ENCODE results near the gene CHRFAM7A.
"Not testable (repeated sequence)": the region's sequence is repeated elsewhere in the genome, so short reads cannot be mapped to it uniquely, and the experiment has no call there.

The CHRFAM7A gene

DNA sequence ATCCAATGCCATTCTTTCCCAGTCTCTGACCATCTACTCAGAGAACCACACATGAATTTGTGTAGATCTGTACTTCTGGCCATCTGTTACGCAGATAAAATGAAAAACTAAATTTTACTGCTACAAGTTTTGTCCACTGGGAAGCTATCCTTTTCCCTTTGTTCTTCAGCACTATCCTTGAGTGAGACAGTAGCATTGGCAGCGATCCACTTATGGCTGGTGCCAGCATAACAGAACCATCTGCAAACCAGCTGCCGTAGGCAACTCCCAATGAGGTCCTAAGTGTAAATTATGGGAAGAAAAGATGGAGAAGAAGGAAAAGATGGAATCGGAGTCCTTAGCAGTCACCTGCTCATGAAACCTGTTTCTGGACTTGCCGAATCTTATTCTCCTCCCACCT, 72.3 kb downstream of the CHRFAM7A start:
- not testable (repeated sequence) for DNase-seq (ENCODE audit: low read depth in 2 of 2, low spot score in 1 of 2)

DNA sequence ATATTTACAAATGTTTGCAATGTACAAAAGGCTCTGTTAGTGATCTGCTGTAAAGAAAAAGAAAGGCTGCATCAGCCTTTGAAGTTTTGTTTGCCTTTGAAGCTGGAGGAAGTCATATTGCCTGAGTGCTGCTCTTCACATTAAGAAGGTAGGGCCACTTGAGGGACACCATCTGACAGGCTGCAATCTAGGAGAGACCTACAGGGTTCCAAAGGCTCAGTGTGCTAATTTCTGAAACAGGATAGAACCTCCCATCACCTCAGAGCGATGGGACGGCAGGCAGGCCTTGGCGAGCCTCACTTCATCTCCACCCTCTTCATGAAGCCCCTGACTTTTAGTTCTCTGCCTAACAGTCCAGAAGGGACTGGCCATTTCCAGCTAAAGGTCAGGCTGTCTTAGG, 77.6 kb downstream of the CHRFAM7A start:
- DNase-seq (ENCODE audit: low read depth in 2 of 2, low spot score in 1 of 2), result not testable (repeated sequence)

DNA sequence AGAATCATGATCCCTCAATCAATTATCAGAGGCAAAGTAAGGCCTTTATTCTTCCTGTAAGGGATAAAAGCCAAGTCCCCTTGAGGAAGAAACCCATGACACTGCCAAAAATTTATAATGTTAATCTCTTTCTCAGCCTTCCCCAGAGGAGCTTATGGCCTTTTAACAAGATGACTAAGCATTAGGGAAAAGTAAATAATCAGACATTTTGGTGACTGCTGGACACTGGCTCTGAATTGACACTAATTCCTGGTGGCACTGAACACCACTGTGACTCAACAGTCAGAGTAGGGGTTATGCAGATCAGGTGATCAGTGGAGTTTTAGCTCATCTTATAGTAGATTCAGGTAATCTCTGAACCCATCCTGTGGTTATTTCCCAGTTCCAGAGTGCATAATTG, 82.8 kb downstream of the CHRFAM7A start:
- DNase-seq (ENCODE audit: low read depth in 2 of 2, low spot score in 1 of 2), result not testable (repeated sequence)

Measured in stimulated activated CD8-positive, alpha-beta memory T cell treated with anti-CD3 and anti-CD28 coated beads, Interleukin-4, amount 100 ng/mL, for 4 hours (primary cell).